K562 (cell line): ENCODE measurements around the gene ALK.

Experiments used
- ARID1B ChIP-seq: fragments of 450-650 bp; IDR thresholded peaks from 2 replicates; pipeline ENCODE4 v1.6.1; 2016; ENCODE audit warnings: antibody characterized with exemption, mild to moderate bottlenecking, inconsistent platforms
- CHD4 ChIP-seq: fragments of 200-600 bp; sonication (generic); IDR thresholded peaks from 3 replicates; pipeline ENCODE4 v1.6.1; 2012; ENCODE audit warnings: low read depth, mild to moderate bottlenecking, mixed read lengths, low read length, inconsistent platforms; ENCODE audit not compliant: insufficient read depth, insufficient replicate concordance, poor library complexity, severe bottlenecking
- KLF16 ChIP-seq: IDR thresholded peaks from 2 replicates; pipeline ENCODE4 v1.6.1; 2016; ENCODE audit warnings: antibody characterized with exemption

GRCh38 chr2:29942711-29943110 is 21.3 kb upstream of the ALK start:
- TF ChIP-seq CHD4 (no peak), KLF16 (no peak), ARID1B (no peak)
